GM12878 (cell line): ENCODE measurements around the gene CDH4. TPM values are rescaled to one million over a fixed set of nuclear protein-coding genes. Genes with fewer than 3 reads are reported as not detected.

Source experiments
- CEBPB ChIP-seq, 2 experiments: fragments of 150-350 bp in 1 of 2; IDR thresholded peaks; 2 replicates each; pipeline ENCODE4 v1.6.1; 2012 to 2014; ENCODE audit warnings: low read depth in 2 of 2, low read length in 2 of 2, borderline replicate concordance in 1 of 2, inconsistent platforms in 1 of 2
- FOS ChIP-seq: IDR thresholded peaks from 3 replicates; pipeline ENCODE4 v1.6.1; 2011; ENCODE audit warnings: borderline replicate concordance; ENCODE audit not compliant: insufficient read length; ENCODE audit errors: extremely low read depth
- JUNB ChIP-seq: IDR thresholded peaks from 2 replicates; pipeline ENCODE4 v1.6.1; 2016; ENCODE audit warnings: antibody characterized with exemption, mild to moderate bottlenecking
- LARP7 ChIP-seq: fragments of 450-650 bp; IDR thresholded peaks from 2 replicates; pipeline ENCODE4 v1.6.1; 2017; ENCODE audit warnings: mild to moderate bottlenecking
- MYB ChIP-seq: fragments of 150-350 bp; IDR thresholded peaks from 2 replicates; pipeline ENCODE4 v1.6.1; 2014; ENCODE audit warnings: mild to moderate bottlenecking, low read depth, low read length, borderline replicate concordance
- MYC ChIP-seq: IDR thresholded peaks from 2 replicates; pipeline ENCODE4 v1.6.1; 2011; ENCODE audit warnings: mild to moderate bottlenecking, low read length, moderate library complexity, inconsistent platforms; ENCODE audit not compliant: insufficient read depth, insufficient replicate concordance, insufficient read length, severe bottlenecking
- NRF1 ChIP-seq: conservative IDR thresholded peaks from 2 replicates; pipeline ENCODE4 v1.6.1; 2011; ENCODE audit warnings: mild to moderate bottlenecking, low read depth, low read length, improper control_type of control experiment
- PAX8 ChIP-seq: fragments of 450-650 bp; IDR thresholded peaks from 2 replicates; pipeline ENCODE4 v1.6.1; 2017; ENCODE audit warnings: mild to moderate bottlenecking, moderate library complexity
- POU2F2 ChIP-seq: IDR thresholded peaks from 3 replicates; pipeline ENCODE4 v1.6.1; 2011; ENCODE audit warnings: low read depth, mild to moderate bottlenecking, low read length, borderline replicate concordance
- SUZ12 ChIP-seq: fragments of 200-600 bp; sonication (generic); IDR thresholded peaks from one replicate; pipeline ENCODE4 v1.6.1; 2018; ENCODE audit warnings: antibody characterized with exemption, mild to moderate bottlenecking; ENCODE audit not compliant: unreplicated experiment
- TARDBP ChIP-seq: IDR thresholded peaks from 2 replicates; pipeline ENCODE4 v1.6.1; 2016; ENCODE audit warnings: borderline replicate concordance
- polyA plus RNA-seq, 11 experiments: library from polyadenylated mRNA; depleted of rRNA in 4 of 11; unstranded in 6 of 11; stranded (reverse) in 5 of 11; fragments of >200 nt; fragmentation: Nextera tagmentation in 4 of 11; fragmentation: Illumina TruSeq in 1 of 11; extraction: Ambion mirVana in 4 of 11; extraction: Trizol in 1 of 11; gene quantifications; 1 replicate in 1 of 11; 2 replicates in 10 of 11; pipeline versions ENCODE4 v1.2.1 to v1.2.3, GENCODE V29; 2011 to 2016; ENCODE audit warnings: inconsistent platforms in 2 of 11, missing spikeins in 2 of 11, low read depth in 1 of 11
- total RNA-seq, 4 experiments: library from RNA; depleted of rRNA in 3 of 4; stranded (reverse); fragments of >200 nt in 3 of 4; fragmentation: Illumina TruSeq in 1 of 4; extraction: Trizol in 1 of 4; gene quantifications; 2 replicates each; pipeline versions ENCODE4 v1.2.1 to v1.2.3, GENCODE V29; 2013 to 2021
- TF ChIP-seq, protein P1 (sequence below): IDR thresholded peaks from 2 replicates; pipeline ENCODE4 v1.6.1; 2011; ENCODE audit warnings: mild to moderate bottlenecking, low read depth, low read length, moderate library complexity; ENCODE audit not compliant: insufficient replicate concordance
- TF ChIP-seq, protein P2 (sequence below): fragments of 450-650 bp; formaldehyde crosslinking; IDR thresholded peaks from 2 replicates; pipeline ENCODE4 v1.4.0; 2020; ENCODE audit warnings: mild to moderate bottlenecking, moderate library complexity

CDH4 gene
- total and polyA plus RNA-seq, 10 of the 15 experiments (the other 5 are each of a cell fraction or from before 2014, with no cell fraction given): not detected

DNA sequence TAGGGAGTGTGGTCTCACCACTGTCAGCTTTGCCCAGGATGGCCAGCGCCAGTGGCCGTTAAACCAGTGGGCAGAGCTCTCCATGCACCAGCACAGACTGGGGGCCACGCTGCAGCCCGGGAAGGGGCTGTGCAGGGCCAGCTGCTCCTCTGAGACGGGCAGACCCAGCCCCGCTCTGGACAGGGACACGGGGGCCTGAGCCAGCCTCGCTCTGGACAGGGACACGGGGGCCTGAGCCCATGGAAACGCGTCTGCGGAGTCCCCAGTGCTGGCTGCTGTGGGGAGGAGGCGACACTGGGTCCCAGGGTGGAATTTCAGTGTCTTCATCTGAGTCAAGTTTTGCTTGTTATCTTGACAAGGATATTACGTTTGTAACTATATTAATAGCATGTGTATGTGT lies 402.7 kb downstream of the CDH4 start (continued):
- TF ChIP-seq MYC: no peak
- TF ChIP-seq JUNB: no peak
- TF ChIP-seq LARP7: no peak
- no peak for TF ChIP-seq MYB
- no peak for TF ChIP-seq SUZ12
- no peak for TF ChIP-seq CEBPB (IDR thresholded peaks at IDR 0.05; ENCODE audit: borderline replicate concordance in 1 of 2, low read depth in 2 of 2, low read length in 2 of 2)
- TF ChIP-seq FOS: no peak
- TF ChIP-seq TARDBP: no peak
- TF ChIP-seq POU2F2: no peak
- TF ChIP-seq, protein P1, sequence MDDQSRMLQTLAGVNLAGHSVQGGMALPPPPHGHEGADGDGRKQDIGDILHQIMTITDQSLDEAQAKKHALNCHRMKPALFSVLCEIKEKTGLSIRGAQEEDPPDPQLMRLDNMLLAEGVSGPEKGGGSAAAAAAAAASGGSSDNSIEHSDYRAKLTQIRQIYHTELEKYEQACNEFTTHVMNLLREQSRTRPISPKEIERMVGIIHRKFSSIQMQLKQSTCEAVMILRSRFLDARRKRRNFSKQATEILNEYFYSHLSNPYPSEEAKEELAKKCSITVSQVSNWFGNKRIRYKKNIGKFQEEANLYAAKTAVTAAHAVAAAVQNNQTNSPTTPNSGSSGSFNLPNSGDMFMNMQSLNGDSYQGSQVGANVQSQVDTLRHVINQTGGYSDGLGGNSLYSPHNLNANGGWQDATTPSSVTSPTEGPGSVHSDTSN: no peak
- no peak for TF ChIP-seq PAX8
- TF ChIP-seq, protein P2, sequence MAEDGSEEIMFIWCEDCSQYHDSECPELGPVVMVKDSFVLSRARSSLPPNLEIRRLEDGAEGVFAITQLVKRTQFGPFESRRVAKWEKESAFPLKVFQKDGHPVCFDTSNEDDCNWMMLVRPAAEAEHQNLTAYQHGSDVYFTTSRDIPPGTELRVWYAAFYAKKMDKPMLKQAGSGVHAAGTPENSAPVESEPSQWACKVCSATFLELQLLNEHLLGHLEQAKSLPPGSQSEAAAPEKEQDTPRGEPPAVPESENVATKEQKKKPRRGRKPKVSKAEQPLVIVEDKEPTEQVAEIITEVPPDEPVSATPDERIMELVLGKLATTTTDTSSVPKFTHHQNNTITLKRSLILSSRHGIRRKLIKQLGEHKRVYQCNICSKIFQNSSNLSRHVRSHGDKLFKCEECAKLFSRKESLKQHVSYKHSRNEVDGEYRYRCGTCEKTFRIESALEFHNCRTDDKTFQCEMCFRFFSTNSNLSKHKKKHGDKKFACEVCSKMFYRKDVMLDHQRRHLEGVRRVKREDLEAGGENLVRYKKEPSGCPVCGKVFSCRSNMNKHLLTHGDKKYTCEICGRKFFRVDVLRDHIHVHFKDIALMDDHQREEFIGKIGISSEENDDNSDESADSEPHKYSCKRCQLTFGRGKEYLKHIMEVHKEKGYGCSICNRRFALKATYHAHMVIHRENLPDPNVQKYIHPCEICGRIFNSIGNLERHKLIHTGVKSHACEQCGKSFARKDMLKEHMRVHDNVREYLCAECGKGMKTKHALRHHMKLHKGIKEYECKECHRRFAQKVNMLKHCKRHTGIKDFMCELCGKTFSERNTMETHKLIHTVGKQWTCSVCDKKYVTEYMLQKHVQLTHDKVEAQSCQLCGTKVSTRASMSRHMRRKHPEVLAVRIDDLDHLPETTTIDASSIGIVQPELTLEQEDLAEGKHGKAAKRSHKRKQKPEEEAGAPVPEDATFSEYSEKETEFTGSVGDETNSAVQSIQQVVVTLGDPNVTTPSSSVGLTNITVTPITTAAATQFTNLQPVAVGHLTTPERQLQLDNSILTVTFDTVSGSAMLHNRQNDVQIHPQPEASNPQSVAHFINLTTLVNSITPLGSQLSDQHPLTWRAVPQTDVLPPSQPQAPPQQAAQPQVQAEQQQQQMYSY: no peak
- TF ChIP-seq NRF1: no peak
